ENCODE results near the gene BCLAF1. TPM values are rescaled to one million over a fixed set of nuclear protein-coding genes. Genes with fewer than 3 reads are reported as not detected.

Gene BCLAF1, protein sequence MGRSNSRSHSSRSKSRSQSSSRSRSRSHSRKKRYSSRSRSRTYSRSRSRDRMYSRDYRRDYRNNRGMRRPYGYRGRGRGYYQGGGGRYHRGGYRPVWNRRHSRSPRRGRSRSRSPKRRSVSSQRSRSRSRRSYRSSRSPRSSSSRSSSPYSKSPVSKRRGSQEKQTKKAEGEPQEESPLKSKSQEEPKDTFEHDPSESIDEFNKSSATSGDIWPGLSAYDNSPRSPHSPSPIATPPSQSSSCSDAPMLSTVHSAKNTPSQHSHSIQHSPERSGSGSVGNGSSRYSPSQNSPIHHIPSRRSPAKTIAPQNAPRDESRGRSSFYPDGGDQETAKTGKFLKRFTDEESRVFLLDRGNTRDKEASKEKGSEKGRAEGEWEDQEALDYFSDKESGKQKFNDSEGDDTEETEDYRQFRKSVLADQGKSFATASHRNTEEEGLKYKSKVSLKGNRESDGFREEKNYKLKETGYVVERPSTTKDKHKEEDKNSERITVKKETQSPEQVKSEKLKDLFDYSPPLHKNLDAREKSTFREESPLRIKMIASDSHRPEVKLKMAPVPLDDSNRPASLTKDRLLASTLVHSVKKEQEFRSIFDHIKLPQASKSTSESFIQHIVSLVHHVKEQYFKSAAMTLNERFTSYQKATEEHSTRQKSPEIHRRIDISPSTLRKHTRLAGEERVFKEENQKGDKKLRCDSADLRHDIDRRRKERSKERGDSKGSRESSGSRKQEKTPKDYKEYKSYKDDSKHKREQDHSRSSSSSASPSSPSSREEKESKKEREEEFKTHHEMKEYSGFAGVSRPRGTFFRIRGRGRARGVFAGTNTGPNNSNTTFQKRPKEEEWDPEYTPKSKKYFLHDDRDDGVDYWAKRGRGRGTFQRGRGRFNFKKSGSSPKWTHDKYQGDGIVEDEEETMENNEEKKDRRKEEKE
- 108 and 189 TPM in 2 replicates for total RNA-seq

DNA sequence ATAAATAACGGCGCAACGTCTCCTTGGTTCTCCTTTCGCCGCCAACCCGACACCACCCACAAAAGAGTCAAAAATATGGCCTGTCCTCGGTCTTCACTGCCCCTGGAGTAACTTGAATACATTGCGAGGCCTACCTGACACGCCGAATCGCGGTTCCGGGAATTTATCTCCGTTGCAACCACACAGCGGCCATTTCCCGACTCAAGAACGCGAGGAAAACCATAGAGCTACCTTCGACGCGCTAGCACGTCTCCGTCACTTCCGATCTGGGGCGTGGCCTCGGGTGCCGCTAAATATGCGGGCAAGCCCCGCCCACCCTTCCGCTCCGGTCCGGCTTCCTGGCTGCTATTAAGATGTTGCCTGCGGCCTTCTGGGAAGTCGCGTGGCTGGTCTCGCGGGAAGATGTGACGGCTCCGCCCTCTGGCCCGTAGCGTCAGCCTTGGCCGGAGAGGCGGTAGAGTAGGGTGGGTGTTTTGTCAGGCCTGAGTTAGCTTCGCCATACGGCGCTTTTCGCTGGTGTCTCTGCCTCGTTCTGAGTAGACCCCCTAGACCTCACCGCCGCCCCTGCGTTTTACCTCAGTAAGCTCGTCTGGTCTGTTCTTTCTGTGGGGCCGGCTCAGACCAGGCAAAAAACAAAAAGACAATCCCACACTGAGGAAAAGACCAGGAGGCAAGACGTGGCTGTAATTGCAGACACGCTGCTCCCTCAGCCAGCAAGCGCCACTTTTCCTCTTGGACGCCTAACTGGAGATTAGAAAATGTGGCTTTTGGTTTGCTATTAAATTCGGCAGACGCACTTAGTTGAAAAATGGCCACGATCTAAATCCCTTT, at the start of gene BCLAF1:
Gene BCLAF1 (minus strand): TSS at position 268 of the 831 bp plus-strand sequence. CDS start 9,980 bp downstream, outside the sequence.
- peak; percentile 100 for DNase-seq

DNA sequence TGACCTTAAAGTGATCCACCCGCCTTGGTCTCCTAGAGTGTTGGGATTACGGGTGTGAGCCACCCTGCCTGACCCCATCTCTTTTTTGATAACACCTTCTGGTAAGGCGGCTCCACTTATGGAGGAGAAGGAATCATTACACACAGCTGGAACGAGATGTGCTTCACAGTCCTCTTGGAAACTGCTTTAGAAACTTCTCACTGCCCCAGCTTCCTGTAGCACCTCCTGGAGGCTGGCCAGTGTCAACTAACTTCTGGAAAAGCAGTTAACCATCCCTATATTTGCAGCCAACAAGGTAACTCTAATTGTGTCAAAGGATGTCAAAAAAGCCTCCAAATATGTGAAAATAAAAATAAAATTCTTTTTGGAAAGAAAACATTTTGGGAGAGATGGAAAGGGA, 48.8 kb upstream of the BCLAF1 start:
- no peak for DNase-seq

DNA sequence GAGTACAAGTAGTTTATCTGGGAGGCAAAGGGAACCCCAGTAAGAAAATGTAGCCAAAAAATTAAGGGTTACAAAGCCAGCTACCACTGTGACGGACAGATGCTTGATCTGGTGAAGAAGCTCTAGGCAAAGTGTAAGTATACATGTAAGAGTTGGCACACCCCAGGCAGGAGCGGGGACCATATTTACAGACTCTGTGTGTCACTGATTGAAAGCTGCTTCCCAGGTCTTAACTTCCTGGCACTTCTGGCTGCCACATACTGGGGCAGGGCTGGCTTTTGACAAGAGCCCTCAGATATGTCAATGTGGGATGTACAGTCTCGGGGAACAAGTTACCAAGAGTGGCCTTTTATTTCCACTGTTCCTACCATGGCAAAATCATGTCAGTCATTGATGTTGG, 48.0 kb upstream of the BCLAF1 start:
- DNase-seq, result no peak

DNA sequence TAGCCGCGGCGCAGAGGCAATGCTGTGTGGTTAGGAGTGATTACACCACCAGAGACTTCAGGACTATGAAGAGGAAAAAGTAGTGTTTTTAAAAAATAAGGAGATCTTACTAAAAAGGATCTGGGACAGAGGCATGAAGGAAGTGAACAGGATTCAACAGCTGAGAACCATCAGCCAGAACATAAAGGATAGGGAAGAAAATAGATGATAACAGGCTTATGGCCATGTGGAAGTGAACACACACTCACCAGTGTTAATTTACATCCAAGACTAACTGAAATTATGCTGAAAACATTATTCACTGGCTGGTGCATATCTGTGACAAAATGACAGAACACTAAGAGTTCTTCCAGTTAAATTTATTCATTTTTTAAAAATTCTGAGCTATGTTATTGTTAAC, 47.5 kb upstream of the BCLAF1 start:
- DNase-seq, result no peak

DNA sequence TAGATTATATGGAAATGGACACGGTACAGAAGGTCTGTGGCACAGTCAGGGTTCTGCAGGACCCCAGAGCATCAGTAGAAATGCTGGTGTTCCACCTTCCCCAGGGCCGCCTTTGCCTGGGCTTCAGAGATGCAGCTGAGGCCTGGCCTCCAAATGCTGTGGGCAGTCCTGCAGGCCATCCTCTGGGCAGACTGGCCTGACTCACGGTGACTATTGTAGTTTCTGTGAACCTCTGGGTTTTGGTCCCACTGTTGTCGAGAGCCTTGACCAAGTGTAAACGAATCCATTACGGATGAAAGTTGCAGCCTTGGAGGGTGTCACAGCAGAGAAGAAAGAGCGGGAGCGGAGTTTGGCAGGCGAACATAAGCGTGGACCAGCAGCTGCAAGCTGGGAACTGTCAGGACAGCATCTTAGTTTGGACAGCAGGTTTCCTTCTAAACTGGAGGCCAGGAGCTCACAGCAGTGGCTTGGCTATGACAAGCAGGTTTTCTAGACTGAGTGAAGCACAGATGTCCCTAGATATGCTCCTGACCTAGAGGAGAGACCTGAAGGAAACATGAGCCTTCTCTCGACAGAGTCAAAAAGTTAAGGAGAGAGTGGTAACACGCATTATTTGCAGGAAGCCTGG, 46.2 kb upstream of the BCLAF1 start:
- DNase-seq, result no peak

DNA sequence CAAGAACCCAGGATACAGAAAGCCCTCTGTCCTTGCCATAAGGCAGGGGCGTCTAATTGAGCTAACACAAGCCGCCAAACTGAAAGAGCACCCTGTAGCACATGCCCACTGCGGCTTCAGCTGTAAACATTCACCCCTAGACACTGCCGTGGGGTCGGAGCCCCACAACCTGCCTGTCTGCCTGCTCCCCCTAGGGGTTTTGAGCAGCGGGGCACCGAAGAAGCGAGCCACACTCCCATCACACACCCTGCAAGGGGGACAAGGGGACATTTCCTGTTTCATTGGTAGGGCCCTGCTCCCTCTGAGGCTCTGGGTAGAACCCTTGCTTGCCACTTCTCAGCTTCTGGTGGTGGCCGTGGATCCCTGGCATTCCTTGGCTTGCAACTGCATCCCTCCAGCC, 45.2 kb upstream of the BCLAF1 start:
- no peak for DNase-seq

DNA sequence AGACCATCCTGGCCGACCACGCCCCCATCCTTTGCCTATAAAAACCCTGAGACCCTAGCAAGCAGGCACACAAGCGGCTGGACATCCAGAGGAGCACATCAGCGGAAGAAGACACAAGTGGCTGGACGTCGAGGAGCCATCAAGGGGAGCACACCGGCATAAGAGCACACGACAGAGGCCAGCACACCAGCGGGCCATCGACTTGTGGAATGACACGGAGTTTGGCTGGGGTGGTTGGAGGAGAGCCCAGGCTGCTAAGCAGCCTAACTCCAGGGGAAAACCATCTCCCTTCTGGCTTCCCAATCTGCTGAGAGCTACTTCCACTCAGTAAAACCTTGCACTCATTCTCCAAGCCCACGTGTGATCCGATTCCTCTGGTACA, 44.8 kb upstream of the BCLAF1 start:
- no peak for DNase-seq

DNA sequence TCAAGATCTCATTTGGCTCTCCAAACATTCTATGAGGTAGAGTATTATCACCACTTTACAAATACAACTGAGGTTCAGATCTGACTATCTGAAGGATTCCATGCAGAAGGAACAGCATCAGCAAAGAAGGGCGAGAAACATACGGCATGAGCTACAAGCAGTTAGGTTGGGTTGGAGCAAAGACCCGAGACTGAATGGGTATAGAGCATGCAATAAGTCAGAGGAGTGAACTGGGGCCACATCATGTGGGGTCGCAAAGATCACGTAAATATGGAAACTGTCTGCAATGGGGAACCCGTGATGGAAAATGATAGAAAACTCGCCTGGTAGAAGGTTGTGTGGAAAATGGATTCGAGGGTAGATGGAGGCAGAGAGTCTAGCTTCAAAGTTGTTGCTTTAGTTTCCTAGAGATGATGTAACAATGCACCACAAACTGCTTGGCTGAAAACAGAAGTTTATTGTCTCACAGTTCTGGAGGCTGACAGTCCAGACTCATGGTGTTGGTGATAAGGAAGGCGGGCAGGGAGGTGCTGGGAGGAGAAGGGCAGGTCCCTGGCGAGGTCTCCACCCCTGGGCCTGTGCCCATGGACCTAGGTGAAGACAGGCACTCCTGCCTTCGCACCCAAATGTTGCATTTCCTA, 44.3 kb upstream of the BCLAF1 start:
- no peak for DNase-seq

DNA sequence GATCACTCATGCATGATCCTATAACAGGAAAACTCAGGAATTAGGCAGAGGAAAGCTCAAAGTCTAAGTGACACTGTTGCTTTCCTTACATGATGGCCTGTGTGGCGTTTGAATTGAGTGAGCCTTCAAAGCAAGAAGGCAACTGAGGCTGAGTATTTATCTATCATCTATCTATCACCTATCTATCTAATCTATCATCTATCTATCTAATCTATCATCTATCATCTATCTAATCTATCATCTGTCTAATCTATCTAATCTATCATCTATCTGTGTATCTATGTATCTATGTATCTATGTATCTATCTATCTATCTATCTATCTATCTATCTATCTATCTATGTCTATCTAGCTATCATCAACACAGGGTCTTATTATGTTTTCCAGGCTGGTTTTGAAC, 41.8 kb upstream of the BCLAF1 start:
- DNase-seq, result no peak

DNA sequence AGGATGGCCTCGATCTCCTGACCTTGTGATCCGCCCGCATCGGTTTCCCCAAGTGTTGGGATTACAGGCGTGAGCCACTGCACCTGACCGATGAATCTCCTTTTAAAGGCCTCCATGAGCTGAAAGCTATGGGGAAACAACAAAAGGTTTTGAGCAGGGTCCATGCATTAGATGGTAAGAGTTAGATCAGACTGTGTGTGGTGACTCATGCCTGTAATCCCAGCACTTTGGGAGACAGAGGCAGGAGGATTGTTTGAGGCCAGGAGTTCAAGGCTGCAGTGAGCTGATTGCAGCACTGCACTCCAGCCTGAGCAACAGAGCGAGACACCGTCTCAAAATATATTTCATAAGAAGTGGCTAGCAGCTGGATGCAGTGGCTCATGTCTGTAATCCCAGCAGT, 41.0 kb upstream of the BCLAF1 start:
- no peak for DNase-seq

DNA sequence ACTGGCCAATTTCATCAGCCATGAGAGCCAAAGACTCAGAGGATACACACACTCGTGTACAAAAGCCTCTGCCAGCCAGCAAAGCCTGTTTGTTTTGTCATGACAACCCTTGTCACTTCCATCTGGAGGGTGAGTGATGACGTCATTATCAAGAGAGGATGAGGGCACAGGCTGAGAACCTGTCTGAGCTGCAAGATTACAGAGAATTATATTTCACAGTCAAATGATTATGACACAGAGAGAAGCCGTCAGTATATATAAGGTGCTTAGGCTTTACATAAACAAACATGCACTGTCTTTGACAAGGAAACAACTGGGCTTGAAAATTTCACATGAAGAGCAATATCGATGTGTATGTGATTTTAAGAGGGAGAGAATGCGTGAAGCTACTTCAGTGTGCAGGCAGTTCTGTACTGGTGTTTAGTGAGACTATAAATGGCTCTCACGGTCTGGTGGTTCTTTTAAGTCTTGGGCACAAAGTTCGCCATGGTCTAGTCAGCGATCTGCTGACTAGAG, 36.5 kb upstream of the BCLAF1 start:
- DNase-seq, result peak; percentile 19

DNA sequence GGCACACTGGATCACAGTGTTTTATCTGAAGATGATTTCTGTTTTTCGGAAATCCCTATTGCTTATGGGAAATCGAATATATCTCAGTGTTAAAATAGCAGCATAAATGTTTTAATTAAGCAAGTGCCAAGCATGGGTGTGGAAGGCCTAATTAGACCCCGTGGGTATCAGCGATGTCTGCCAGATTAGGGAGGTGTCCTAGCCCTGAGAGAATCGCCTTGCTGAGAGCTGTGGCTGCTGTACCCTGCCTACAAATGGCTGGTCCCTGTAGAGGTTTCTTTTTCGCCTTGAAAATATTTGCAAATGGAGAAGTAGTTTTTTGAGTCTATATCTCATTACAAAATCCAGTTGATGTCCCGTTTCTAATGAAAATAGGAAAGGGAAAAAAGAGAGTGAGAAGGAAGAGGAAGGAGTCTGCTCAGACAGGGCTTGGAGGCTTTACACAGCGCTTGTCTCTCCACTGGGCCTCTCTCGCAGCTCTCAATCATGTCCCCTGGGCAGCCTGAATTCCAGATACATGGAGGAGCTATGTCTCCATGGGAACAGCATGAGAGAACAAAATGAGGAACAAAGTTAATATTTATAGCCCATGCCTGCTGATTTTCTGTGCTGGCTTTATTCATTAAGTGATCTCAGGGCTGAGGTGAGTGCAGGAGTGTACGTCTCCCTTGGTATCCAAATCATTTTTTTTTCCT, 35.2 kb upstream of the BCLAF1 start:
- no peak for DNase-seq

DNA sequence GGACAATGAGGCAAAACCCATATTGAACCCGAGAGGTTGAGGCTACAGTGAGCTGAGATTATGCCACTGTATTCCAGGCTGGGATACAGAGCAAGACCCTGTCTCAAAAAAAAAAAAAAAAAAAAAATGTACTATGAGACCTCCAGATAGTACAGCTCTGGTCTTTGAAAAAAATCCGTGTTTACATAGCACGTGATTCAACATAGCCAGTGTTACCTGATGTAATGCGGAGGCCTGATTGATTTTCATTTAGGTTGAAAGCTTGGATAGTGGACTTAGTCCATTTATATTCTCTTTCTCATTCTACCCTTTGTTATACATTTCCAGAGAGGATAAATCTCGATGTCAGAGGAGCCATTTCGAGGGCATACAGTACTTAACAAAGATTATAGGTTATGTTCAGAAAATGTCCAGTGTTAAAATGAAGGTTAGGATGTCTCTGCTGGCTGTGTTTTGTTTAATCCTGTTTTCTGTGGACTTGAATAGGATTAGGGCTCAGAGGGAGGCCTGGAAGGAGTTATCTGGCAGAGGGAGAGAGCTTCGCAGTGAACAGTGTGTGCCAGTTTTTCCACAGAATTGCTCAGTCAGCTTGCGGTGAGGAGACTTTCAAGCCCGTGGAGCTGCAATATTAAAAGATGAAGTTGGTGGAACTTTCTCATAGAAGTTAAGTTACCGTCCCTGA, 33.9 kb upstream of the BCLAF1 start:
- no peak for DNase-seq

DNA sequence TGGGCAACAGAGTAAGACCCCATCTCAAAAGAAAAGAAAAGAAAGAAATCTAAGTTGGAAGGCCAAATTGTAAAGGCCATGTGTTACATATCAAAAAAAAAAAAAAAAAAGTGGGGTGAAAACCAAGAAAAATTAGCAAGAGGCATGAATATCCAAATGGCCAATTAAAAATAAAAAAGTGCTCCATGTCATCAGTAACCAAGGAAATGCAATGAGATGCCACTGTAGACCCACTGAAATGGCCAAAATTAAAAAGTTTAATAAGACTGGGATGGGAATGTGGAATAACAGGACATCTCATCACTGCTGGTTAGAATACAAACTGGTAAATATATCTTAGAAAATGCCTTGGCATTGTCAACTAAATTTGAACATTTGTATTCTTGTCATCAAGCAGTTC, 30.1 kb upstream of the BCLAF1 start:
- DNase-seq, result no peak

DNA sequence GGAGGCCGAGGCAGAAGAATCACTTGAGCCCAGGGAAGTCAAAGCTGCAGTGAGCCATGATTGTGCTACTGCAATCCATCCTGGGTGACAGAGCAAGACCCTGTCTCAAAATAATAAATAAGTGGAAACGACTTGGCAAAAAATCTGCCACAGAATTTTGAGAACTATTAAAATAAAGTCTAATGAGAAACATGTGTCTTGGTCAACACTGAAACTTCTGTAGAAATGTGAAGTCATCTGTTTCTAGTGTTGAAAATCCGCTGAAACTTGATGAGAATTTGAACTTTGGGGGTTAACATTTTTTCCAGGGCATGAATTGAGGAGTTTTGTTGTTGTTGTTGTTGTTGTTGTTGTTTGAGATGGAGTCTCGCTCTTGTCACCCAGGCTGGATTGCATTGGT, 29.0 kb upstream of the BCLAF1 start:
- DNase-seq, result no peak

DNA sequence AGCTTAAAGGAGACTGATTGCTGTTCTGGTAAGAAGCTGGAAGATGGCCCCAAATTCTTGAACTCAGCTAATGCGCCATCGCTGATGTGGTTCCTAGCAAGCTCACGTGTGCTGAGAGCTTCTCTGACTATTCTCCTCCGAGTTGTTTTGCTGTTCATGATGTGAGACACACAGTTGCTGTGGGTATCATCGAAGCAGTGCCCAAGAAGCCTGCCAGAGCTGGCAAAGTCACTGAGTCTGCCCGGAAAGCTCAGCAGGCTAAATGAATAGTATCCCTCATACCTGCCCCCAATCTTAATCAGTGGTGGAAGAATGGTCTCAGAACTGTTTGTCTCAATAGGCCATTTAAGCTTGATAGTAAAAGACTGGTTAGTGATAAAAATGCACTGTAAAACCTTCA, 28.3 kb upstream of the BCLAF1 start:
- no peak for DNase-seq

DNA sequence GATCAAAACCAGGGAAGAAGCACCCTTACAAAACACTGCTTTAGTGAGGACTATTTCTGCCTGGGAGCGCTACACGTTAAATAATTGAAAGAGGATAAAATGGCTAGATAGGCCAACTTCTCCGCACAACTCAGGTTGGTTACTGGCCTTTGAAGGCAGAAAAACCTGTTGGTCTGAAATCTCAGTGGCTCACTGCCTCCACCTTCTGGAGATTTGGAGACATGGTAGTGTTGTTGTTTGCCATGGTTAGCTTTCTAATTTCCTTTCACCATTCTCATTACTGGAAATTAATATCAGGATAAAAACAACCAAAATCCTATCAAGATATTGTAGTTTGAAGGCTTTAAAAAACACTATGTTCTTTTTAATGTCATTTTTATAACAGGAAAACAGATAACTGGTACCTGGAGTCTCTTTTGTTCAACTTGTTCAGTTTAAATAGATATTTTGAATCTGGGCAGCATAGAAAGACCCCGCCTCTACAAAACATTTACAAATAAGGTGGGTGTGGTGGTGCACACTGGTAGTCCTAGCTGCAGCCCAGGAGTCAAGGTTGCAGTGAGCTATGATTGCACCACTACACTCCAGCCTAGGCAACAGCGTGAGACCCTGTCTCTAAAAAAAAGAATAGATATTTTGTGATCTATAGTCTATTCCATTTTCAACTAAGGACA, 27.5 kb upstream of the BCLAF1 start:
- peak; percentile 84 for DNase-seq

DNA sequence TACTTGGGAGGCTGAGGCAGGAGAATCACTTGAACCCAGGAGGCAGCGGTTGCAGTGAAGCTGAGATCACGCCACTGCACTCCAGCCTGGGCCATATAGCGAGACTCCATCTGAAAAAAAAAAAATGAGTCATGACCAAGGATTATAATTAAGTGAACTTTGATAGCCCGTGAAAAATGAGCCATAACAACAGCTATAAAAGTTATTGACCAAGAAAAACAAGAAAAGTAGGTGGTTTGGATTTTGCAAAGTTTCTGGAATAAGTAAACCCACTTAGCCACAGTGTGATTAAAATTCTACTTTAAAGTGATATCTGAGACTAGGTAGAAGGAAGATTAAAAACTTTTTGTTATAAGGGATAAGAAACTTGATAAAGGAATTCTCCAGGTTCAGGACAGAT, 25.9 kb upstream of the BCLAF1 start:
- no peak for DNase-seq

DNA sequence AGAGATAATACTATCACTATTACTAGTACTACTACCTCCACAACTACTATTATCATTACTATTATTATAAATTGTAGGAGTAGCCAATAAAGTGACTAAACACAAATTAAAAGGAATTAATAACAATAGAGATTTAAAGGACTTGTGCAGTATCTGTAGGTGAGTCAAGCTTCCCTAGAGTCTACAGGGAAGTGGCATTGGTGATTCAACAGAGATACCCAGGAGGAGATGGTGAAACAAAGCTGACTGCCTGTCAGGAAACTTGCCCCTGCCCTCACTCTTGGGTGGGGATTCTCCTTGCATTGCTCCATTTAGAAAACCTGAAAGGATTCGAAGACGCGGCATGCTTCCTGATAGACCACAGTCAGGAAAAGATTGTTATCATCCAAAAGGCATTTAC, 23.3 kb upstream of the BCLAF1 start:
- no peak for DNase-seq

Measured in dermis blood vessel endothelial cell (primary cell).